NCI-H446 treated with DMSO at 0.1 percent for 48 hours (cell line): Measurements from ENCODE around the gene TAOK3.

Experiments used
- DNase-seq: peaks from one replicate; lab custom pipeline; 2025; lab: John Stamatoyannopoulos, UW

The TAOK3 gene

GRCh38 chr12:118212606-118213005 is 160.1 kb downstream of the TAOK3 start:
- DNase-seq = no peak

GRCh38 chr12:118206107-118206412 is 166.6 kb downstream of the TAOK3 start:
- no peak for DNase-seq

DNA sequence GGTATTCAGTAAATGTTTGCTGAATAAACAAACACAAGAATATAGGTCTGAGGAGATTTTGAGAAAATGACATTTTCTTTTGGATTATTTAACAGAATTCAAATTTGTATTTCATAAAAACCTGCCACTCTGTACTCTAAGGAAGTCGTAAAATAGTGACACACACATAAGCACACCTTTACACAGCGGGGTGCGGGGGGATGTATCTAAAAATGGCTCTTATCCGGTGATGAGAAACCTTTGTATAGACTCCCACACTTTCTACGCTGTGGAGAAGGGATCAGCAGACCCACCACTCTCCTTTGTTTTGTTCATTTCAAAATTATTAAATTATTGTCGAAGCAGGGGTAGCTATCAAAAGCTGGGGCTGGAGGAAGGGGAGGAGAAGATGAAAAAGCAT is 178.7 kb downstream of the TAOK3 start:
- DNase-seq = no peak

DNA sequence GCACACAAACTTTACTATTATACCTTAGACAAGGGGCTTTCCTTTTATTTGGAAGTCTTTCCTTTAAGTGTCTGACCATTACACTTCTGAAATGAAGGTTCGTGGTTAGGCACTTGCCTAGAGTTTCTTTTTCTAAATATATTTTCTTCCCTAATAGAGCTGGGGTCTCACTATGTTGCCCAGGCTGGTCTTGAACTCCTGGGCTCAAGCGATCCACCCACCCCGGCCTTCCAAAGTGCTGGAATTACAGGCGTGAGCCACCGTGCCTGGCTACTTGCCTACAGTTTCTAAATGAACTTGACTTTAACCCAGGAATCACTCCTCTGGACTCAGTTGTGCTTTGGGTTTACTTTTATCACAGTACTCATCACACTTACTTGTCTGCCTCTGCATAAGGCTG is 179.2 kb downstream of the TAOK3 start:
- no peak for DNase-seq

DNA sequence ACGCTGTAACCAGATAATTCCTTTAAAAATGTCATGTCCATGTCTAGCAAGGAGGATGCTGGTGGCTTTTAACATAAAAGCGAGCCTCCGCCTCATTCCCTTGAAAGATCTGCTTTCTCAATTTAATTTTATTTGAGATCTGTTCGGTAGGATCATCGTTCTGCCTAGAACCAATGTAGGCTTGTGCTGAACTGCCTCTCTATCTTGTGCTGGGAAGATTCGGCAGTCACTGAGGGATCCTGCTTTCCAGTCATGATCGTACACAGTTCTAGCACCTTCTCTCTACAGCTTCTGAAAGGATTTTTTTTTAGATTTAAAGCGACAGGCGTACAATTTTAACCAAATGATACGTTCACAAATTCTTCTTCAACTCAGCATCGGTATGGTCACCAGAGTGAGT is 182.4 kb downstream of the TAOK3 start:
- no peak for DNase-seq

DNA sequence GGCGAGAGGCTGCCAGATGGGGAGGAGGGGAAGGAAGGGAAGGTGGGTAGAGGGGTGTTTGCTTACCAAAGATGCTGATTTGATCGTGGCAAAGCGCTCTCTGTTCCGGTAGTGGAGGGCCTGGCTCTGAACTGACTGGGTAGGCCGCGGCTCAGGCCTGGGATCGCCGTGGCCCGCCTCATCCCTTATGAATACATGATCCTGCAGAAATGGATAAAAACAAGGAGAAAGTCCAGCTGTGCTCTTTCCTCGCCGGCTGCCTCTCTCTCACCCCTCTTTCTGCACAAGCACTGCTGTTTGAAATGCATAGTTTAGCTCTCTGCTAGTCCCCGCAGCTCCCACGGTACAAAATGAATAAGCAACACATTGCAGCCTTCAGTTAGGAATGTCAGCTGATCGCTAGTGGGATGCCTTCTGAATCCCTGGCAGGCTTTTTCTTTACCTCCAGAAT is 182.9 kb downstream of the TAOK3 start:
- DNase-seq = no peak

DNA sequence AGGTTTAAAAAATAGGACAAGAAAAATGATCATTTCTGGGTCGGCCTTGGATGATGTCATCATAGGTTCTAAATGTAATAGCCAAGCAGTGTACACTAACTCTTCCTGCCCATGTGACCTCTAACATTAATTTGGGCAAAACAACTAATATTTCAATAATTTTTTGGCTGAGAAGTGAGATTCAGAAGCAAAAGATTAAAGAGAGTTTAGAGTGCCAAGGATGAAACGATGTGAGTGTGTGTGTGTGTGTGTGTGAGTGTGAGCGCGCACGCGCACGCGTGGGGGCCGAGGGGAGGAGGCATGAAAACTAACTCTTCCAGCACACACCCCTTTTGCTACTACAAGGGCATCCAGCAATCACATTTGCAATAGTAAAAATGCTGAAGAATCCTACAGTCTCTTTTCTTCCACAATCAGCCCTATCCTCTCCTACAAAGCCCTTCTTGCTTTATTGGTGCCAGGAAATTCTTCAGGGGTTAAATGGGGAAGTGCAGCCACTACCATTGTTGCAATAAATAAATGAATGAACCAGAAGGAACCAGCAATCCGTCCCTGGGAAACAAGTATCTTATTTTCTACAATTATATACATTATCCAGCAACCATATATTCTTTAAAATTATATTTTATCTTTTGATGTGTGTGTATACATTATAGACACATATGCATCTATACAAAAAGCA is 183.9 kb downstream of the TAOK3 start:
- DNase-seq = no peak

DNA sequence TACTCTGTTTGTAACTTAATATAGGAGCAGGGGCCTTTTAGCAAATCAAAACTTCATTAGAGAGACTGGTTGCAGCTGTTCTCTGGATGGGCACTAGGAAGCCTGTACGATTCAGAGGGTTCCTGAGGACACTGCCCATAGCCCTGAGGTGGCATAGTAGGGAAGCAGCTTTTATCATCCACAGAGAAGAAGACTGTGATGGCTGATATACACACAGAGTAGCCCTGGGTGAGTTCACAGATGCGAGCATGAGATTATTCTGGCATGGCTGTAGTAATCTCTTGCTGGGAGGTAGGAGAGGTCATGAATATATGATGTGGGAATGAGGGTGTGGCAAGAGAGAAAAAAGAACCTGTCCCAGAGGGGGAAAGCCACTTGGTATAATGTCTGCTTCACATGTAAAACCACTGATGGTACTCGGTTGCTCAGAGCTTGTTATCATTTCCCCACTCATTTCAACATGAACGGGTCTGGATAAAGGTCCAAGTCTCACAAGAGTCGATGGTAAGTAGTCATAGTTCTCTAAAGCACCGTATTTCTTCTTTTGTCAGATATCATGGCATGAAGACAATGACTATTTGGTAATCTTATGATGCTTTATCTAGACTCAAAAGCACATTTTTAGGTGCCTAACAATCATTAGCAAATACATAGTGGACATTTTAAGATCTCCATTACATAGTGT is 184.8 kb downstream of the TAOK3 start:
- DNase-seq = no peak

DNA sequence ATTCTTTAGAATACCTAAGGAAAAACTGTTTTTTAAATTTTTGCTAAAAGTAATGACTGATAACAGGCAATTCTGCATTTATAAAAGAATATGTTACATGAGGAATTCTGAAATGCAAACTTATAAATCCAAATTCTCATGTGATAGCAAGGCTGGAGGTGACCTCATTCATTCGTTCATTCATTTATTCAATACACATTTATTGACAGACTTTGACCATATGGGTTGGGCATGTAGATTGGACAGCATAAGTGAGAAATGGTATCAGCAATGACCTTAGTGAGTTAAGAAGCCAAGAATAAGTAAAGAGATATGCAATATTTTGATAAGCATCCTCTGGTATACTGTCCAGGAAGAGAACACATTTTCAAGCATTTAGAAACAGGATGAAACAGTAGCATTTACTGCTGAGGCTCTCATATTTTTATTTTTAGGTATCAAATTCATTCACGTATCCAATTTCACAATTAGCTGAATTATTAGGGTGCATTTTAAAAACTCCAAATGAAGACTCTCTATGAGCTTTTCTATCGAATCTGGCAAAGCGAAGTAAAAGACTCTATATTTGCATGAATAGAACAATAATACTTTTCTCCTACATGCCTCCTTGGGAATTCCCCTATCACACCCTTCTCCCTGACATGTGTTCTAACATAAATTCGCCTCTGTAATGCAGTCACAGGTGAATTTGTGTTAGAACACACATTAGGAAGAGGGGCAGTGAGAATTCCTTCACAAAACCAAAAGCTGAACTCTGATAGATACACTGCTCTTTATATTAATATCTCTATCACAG is 186.9 kb downstream of the TAOK3 start:
- DNase-seq = no peak

- DNase-seq = no peak
Observed at GRCh38 chr12:118183711-118184110, 189.0 kb downstream of the TAOK3 start.

- DNase-seq = no peak
Observed at GRCh38 chr12:118183155-118183554, 189.6 kb downstream of the TAOK3 start.

DNA sequence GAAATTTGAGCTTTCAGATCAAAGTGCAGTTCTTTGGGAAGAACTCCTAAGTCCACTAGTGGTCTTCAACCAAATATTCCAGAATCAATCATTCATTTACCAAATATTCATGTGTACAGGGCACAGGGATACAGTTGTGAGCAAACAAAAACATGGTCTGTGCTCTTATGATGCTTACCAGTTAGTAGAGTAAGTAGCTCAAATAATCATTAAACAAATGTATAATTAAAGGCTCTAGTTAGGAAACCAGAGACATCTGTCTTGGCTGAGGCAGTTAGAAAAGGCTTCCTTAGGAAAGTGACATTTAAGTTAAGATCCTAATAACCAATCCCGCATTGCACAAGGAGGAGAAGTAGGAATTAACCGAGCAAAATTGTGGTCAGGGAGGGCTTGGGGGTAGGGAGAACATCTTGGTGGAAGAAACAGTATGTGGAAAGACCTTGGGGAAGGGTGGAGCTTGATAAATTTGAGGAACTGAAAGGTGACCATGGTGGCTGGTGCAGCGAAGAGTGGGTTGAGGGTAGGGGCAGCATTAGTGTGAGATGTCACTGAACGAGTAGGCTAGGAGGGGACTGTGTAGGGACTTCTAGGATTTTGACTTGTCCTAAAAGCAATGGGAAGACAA is 196.8 kb downstream of the TAOK3 start:
- no peak for DNase-seq

DNA sequence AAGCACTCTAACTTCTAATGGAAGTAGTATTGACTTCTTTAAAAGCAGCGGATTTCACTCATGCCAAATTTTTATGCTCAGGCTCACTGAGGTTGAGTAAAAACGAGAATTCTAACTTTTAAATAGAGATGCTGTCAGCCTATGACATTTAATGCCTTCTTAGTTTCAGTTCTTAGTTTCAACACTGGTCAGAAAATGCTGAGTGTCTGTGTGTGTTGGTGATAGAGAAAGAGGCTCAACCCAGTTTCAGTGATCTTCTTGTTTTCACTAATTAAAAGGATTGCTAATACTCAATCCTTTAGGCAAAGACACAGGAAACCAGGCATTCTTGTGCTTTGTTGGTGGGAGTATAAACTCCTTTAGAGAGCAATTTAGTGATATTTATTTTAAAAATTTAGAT is 205.8 kb downstream of the TAOK3 start:
- DNase-seq = no peak

DNA sequence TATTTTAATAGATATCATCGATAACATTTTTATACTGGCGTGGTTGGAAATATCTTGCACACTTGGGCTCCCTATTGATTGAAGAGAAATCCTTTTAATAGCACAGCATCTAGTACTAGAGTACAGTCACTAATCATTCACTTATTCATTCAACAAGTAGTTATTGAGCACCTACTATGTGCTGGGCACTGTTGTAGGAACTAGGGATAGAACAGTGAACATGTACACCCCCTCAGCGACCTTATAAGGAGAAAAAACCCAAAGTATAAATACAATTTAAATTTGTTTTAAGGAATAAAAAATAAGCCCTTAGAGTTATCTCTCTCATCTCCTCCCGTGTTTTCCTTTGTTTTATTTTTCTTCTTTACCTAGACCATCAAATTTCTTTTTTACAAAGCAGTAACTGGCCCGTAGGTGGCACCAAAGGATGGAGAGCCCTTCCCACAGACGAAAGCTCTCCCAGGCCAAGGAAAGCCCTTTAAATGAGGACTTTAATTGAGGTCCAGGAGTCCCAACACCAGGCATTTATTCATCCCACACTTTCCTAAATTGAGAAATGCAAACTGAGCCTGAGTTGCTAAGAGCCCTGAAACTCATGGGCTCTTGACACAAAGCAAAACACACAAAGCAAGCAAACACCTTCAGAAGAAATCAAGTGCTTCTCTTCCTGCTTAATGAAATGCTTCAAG is 207.8 kb downstream of the TAOK3 start:
- DNase-seq = peak; percentile 2

GRCh38 chr12:118160536-118160935 is 212.2 kb downstream of the TAOK3 start:
- no peak for DNase-seq

- no peak for DNase-seq
Observed at GRCh38 chr12:118151755-118152154, 221.0 kb downstream of the TAOK3 start.

DNA sequence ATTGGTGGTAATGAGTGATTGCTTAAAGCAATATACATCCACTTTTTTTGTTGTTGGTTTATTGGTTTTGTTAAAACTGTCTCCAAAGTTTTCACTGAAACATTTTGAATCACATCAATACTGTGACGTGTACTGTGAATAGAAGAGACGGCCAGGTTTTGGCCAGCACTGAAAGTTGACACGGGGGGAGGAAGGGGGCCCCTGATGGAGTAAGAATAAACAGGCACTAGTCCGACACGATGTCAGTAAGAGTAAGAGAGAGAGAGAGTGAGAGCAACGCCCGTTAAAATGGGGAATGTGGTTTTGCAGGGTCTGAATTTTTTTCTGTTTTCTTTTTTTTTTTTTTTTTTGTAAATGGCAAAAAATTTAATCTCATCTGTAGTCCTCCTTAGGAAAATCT is 222.1 kb downstream of the TAOK3 start:
- no peak for DNase-seq

- no peak for DNase-seq
Observed at GRCh38 chr12:118148287-118148686, 224.4 kb downstream of the TAOK3 start.

DNA sequence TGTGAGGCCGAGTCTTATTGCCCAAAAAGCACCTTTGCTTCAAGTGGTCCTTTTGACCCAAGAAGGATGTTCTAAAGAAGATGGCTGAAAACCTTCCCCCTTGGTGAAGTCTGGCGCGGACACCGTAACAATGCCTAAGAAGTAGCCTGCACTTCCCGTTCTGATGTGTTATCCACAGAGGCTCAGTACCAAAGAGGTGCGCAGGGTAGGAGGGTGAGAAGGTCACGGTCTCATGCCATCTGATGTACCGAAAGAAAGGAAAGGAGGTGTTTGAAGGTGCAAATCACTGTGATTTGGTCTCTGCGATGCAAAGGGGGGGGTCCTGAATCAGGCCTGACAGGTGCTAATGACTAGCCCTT is 226.9 kb downstream of the TAOK3 start:
- no peak for DNase-seq

GRCh38 chr12:118145113-118145797 is 227.5 kb downstream of the TAOK3 start:
- DNase-seq = no peak

DNA sequence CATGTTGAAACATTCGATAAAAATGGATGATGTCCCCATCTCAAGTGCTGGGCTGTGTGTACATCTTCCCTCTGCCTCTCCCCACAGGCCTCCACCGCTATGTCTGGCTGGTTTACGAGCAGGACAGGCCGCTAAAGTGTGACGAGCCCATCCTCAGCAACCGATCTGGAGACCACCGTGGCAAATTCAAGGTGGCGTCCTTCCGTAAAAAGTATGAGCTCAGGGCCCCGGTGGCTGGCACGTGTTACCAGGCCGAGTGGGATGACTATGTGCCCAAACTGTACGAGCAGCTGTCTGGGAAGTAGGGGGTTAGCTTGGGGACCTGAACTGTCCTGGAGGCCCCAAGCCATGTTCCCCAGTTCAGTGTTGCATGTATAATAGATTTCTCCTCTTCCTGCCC is 228.2 kb downstream of the TAOK3 start:
- DNase-seq = no peak

- no peak for DNase-seq
Observed at GRCh38 chr12:118140825-118141224, 231.9 kb downstream of the TAOK3 start.
